ENCODE data around the gene EBI3.
"Not testable (repeated sequence)": the region's sequence is repeated elsewhere in the genome, so short reads cannot be mapped to it uniquely, and the experiment has no call there.

The EBI3 gene

GRCh38 chr19:4200940-4201542, 28.3 kb upstream of the EBI3 start:
- DNase-seq (ENCODE audit: low read depth in 2 of 2, low spot score in 1 of 2) = no peak

DNA sequence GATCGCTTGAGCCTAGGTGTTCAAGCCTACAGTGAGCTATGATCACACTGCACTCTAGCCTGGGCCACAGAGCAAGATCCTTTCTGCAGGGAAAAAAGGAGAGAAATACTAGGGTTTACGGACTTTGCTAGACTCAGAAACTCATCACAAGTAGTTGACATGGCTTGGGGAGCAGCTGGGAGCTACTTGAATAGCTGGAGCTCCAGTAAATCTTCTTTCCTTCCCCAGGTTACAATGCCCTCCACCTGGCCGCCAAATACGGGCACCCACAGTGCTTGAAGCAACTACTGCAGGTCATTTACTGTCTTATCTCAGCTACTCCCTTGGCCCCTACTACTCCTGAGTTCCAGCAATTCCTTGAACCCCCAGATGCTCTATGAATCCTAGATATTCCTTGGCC, 27.5 kb upstream of the EBI3 start:
- DNase-seq (ENCODE audit: low read depth in 2 of 2, low spot score in 1 of 2) = no peak

DNA sequence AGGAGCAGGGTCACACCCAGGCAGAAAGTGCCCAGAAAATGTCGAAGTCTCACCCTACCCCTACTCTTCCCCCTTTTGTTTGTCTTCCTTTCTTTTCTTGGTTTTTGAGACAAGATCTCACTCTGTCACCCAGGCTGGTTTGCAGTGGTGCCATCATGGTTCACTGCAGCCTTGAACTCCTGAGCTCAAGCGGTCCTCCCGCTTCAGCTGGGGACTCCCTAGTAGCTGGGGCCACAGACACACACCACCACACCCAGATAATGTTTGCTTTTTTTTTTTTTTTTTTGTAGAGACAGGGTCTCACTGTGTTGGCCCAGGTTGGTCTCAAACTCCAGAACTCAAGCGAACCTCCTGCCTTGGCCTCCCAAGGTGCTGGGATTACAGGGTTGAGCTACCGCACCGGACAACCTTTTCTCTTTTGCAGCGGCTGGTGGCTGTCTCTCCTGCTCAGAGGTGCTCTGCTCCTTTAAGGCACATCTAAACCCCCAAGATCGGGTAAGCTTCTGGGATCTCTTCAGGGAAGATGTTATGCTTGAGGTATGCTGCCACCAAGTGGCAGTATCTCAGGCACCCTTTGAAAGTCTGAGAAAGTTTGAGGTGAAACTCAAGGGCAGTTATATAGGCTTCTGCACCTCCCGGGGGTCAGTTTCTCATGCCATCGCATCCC, 22.4 kb upstream of the EBI3 start:
- DNase-seq (ENCODE audit: low read depth in 2 of 2, low spot score in 1 of 2) = no peak

- no peak for DNase-seq (ENCODE audit: low read depth in 2 of 2, low spot score in 1 of 2)
These were observed 20.8 kb upstream of the EBI3 start for GRCh38 chr19:4208385-4209094.

DNA sequence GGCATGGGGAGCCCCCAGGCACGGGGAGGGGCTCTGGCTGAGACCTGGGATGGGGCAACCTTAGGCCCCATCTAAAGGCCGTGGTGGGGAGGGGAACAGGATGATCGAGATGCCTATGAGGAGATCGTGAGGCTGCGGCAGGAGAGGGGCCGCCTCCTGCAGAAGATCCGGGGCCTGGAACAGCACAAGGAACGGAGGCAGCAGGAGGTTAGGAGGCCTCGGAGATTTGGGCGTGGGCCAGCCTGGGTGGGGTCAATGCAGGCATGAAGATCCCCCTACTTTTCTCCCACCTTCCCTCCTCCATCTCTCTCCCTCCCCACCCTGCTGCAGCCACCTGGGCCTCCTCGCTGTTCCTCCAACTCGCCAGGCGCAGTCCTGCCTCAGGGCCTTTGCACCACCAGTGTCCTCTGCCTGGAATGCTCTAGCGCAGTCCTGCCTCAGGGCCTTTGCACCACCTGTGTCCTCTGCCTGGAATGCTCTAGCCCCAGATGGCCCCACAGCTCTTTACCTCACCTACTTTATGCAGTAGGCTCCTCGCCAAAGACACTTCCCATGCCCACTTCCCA, 19.1 kb upstream of the EBI3 start:
- no peak for DNase-seq (ENCODE audit: low read depth in 2 of 2, low spot score in 1 of 2)

DNA sequence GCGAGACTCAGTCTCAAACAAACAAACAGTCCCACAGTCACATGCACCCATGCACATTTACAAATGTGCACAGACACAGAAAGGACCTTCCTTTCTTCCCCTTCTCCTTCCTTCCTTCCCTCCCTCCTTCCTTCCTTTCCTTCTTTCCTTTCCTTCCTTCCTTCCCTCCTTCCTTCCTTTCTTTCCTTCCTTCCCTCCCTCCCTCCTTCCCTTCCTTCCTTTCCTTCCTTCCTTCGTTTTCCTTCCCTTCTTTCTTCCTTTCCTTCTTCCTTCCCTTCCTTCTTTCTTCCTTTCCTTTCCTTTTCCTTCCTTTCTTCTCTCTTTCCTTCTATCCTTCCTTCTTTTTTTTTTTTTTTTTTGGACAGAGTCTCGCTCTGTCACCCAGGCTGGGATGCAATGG, 16.2 kb upstream of the EBI3 start:
- no peak for DNase-seq (ENCODE audit: low read depth in 2 of 2, low spot score in 1 of 2)

- DNase-seq (ENCODE audit: low read depth in 2 of 2, low spot score in 1 of 2) = no peak
These were observed 13.5 kb upstream of the EBI3 start for GRCh38 chr19:4215807-4216206.

DNA sequence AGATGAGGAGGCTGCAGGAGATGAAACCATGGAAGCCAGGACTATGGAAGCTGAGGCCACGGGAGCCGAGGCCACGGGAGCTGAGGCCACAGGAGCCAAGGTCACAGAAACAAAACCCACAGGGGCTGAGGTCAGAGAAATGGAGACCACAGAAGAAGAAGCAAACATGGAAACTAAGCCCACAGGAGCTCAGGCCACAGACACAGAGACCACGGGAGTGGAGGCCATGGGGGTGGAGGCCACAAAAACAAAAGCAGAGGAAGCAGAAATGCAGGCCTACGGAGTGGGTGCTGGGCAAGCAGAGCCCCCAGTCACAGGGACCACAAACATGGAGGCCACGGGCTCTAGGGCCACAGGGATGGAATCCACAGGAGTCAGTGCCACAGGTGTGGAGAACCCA, 12.5 kb upstream of the EBI3 start:
- no peak for DNase-seq (ENCODE audit: low read depth in 2 of 2, low spot score in 1 of 2)

GRCh38 chr19:4217429-4218264, 11.7 kb upstream of the EBI3 start:
- DNase-seq (ENCODE audit: low read depth in 2 of 2, low spot score in 1 of 2) = no peak

DNA sequence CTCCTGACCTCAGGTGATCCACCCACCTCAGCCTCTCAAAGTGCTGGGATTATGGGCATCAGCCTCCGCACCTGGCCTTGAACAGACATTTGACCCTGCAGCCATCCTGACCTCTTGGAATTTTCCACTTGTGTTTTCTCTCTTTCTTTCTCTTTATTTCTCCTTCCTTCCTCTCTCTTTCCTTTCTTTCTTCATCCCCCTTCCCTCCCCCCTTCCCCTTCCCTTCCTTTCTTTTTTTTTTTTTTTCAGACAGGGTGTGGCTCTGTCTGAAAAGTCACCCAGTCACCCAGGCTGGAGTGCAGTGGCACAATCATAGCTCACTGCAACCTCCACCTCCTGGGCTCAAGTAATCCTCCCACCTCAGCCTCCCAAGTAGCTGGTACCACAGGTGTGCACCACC, 10.8 kb upstream of the EBI3 start:
- not testable (repeated sequence) for DNase-seq (ENCODE audit: low read depth in 2 of 2, low spot score in 1 of 2)

- DNase-seq (ENCODE audit: low read depth in 2 of 2, low spot score in 1 of 2) = no peak
These were observed 9.1 kb upstream of the EBI3 start for GRCh38 chr19:4220188-4220587.

DNA sequence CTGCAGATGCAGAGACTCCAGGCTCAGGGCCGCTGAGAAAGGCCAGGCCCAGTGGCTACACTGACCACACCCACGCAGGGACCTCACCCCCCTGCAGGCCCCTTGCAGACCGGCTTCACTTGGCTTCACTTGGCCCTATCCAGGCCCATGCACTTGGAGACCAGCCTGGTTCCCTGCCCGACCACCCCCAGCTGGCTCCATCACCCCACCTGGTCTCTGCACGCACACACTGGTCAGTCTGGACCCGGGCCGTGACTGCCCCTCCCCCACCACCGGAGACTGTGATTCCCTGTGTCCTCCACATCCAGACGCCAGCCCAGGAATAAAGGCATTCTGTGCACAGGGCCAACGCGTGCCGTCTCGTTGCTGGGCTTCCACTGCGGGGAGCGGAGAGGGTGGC, 4.9 kb upstream of the EBI3 start:
- no peak for DNase-seq (ENCODE audit: low read depth in 2 of 2, low spot score in 1 of 2)

- no peak for DNase-seq (ENCODE audit: low read depth in 2 of 2, low spot score in 1 of 2)
These were observed 3.4 kb upstream of the EBI3 start for GRCh38 chr19:4225885-4226284.

- DNase-seq (ENCODE audit: low read depth in 2 of 2, low spot score in 1 of 2) = no peak
These were observed 1.6 kb upstream of the EBI3 start for GRCh38 chr19:4227771-4228170.

GRCh38 chr19:4228765-4229178, 551 bp upstream of the EBI3 start:
- no peak for DNase-seq (ENCODE audit: low read depth in 2 of 2, low spot score in 1 of 2)

DNA sequence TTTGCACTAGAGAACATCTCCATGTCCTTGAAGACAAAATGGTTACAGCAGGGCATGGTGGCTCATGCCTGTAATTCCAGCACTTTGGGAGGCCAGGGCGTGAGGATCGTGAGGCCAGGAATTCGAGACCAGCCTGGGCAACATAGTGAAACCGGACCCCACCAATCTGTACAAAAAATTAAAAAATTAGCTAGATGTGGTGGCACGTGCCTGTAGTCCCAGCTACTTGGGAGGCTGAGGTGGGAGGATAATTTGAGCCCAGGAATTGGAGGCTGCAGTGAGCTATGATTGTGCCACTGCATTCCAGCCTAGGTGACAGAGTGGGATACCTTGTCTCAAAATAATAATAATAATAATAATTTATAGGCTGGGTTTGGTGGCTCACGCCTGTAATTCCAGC, 914 bp downstream of the EBI3 start:
- DNase-seq (ENCODE audit: low read depth in 2 of 2, low spot score in 1 of 2) = not testable (repeated sequence)

GRCh38 chr19:4231521-4231920, 2.2 kb downstream of the EBI3 start:
- not testable (repeated sequence) for DNase-seq (ENCODE audit: low read depth in 2 of 2, low spot score in 1 of 2)

GRCh38 chr19:4232139-4232538, 2.8 kb downstream of the EBI3 start:
- DNase-seq (ENCODE audit: low read depth in 2 of 2, low spot score in 1 of 2) = not testable (repeated sequence)

DNA sequence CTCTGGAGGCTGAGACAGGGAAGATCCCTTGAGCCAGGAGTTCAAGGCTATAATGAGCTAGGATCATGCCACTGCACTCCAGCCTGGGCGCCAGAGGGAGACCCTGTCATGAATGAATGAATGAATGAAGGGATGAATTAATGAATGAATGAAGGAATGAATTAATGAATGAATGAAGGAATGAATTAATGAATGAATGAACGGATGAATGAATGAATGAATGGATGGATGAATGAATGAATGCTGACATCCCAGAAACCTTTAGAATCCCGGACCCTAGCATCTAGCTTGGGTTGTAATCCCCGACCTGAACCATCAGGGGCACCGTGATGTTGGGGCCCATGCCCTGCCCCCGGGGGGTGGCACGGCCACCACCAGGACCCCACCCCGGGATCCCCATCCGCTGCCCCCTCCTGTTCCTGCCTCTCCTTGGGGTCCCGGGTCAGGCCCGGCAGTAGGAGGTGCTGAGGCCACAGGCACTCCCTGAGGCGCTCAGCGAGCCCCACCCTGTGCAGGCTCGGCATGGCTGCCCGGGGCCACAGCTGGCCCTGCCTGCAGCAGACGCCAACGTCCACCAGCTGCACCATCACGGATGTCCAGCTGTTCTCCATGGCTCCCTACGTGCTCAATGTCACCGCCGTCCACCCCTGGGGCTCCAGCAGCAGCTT, 3.4 kb downstream of the EBI3 start:
- no peak for DNase-seq (ENCODE audit: low read depth in 2 of 2, low spot score in 1 of 2)

DNA sequence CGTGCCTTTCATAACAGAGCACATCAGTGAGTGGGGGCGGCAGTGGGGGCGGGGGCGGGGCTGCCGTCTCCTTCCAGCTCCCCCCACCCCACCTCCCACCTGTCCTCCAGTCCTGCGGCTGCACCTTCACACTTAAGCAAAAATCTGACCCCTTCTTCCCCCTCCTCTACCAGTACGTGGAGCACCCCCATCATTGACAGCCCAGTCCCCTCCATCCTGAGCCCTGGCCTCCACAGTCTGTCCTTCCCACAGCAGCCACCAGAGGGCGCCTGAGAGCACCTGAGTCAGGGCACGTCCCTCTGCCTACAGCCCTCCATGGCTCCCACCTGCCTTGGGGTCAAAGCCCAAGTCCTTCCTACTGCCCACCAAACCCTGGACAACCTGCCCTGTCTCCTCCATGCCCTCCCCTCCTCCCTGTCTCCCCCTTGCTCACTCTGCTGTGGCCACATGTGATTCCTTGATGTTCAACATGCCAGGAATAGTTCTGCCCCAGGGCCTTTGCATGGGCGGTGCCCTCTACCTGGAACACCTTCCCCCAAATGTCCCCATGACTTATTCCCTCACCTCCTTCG, 4.0 kb downstream of the EBI3 start:
- peak; percentile 26 to 47 for DNase-seq (ENCODE audit: low read depth in 2 of 2, low spot score in 1 of 2)
